Tongue (tissue), 2 donors: ENCODE measurements around the gene EIF5A. TPM values are rescaled to one million over a fixed set of nuclear protein-coding genes. Genes with fewer than 3 reads are reported as not detected.
A peak's percentile ranks its signal among the peaks of the same experiment; 100 is the strongest.
"Not testable (repeated sequence)": the region's sequence is repeated elsewhere in the genome, so short reads cannot be mapped to it uniquely, and the experiment has no call there.

ENCODE experiments used
- DNase-seq: peaks from one replicate; pipeline ENCODE4 v3.0.0-alpha.2; 2015
- total RNA-seq: library from RNA; depleted of rRNA; stranded (reverse); fragments of >200 nt; gene quantifications from one replicate; pipeline ENCODE4 v1.2.3, GENCODE V29; 2014

Gene EIF5A
- total RNA-seq, 1 donor from 2014 or later = 212 TPM

- no peak for DNase-seq
Observed at GRCh38 chr17:7330638-7331015, 23.2 kb downstream of the EIF5A start.

DNA sequence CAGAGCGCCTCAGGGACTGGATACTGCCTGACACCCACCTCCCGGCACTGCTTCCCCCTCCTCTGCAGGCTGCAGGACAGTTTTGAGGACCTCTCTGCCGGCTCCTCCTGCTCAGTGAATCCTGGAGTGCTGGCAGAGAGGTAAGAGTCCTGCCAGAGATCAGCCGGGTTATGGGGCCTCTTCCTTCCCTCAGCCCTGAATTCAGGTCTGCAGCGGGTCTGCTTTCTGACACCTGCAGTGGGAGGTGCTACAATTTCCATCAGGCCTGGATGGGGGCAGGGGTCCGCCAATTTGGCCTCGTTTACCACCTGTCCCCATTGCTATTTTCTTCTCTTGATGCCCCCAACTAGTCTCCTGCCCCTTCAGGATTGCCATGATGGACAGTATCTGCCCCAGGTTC is 24.7 kb downstream of the EIF5A start:
- no peak for DNase-seq

DNA sequence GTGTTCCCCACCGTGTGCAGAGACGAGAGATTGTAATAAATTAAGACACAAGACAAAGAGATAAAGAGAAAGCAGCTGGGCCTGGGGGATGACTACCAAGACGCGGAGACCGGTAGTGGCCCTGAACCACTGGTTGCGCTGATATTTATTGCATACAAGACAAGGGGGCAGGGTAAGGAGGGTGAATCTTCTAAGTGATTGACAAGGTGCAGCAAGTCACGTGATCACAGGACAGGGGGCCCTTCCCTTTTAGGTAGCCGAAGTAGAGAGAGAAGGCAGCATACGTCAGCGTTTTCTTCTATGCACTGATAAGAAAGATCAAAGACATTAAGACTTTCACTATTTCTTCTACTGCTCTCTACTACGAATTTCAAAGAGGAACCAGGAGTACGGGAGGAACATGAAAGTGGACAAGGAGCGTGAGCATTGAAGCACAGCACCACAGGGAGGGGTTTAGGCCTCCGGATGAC is 25.2 kb downstream of the EIF5A start:
- DNase-seq = not testable (repeated sequence)

DNA sequence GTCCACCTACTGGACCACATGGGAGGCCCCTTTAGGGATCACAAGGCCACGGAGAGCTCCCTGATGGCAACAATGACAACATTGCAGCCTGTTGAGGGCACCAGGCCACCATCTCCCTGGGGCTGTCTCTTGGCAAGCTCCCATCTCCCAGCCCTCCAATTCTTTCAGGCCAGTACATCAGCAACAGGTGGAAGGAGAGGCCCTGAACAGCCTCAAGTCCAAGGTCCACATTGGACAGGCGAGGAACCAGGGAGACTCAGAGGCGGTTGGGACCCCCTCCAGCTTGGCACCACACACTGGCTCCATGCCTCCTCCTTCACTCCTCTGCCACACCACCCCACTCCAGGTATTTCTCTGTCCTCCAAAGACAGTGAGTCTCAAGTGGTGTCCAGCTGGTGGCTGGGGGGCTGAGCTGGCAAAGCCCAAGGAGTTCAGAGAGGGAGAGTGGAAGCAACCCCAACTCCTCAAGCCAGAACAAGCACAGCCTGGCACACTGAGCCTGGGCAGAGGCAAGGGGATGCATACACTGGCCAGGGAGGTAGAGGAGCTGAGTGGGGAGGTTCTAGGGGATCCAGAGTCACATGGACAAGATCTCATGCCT is 27.6 kb downstream of the EIF5A start:
- DNase-seq = no peak

- not testable (repeated sequence) for DNase-seq
Observed at GRCh38 chr17:7335765-7336164, 28.3 kb downstream of the EIF5A start.

- no peak for DNase-seq
Observed at GRCh38 chr17:7336240-7337175, 29.1 kb downstream of the EIF5A start, which contains the start of gene ACAP1. Gene ACAP1, plus strand, starts transcription at chr17:7336529. Its CDS starts 206 bp downstream, at chr17:7336735.

GRCh38 chr17:7337600-7337999 is 30.2 kb downstream of the EIF5A start:
- DNase-seq = not testable (repeated sequence)

GRCh38 chr17:7340179-7340578 is 32.8 kb downstream of the EIF5A start:
- DNase-seq = no peak

DNA sequence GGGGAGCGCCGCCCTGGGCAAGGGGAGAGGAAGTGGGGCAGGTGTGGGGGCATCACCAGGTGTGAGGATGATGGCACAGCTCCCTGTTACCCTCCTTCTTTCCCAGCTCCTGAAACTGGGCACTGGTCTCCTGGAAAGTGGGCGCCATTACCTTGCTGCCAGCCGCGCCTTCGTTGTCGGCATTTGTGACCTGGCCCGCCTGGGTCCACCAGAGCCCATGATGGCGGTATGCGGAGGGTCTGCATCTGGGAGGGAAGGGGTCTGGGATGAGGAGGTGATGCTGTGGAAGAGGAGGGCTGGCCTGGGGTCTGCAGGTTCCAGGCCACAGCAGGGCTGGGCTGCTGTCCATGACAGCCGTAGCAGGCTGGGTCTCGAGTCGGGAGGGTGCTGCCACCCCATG is 34.4 kb downstream of the EIF5A start:
- no peak for DNase-seq

- no peak for DNase-seq
Observed at GRCh38 chr17:7343250-7343649, 35.8 kb downstream of the EIF5A start.

DNA sequence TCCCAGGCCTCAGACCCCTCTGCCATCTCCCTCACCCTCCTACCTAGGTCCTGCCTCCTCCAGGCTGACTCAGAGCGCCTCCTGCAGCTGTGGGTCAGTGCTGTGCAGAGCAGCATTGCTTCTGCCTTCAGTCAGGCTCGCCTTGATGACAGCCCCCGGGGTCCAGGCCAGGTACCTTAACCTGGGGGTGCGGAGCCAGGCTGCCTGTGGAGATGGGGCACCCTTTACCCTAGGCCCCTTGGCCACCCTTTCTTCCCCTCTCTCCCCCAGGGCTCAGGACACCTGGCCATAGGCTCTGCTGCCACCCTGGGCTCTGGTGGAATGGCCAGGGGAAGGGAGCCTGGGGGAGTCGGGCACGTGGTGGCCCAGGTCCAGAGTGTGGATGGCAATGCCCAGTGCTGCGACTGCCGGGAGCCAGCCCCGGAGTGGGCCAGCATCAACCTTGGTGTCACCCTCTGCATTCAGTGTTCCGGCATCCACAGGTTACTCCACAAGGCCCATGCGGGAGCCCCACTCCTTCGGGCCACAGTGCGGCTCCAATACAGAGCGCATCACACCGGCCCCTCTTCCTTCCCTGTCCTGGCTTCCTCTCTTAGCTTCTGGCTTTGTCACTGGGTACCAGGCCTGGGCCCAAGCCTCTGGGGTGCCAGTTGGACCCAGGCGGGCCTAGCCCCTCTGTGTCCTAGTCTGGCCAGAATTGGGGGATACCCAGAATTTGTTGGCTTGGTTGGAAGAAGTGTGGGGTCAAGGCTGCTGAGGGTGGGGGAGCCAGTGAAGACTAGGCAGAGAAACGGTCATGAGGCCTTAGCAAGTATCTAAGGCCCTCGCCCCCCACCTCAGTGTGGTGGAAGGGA is 39.6 kb downstream of the EIF5A start:
- no peak for DNase-seq

GRCh38 chr17:7347630-7348477 is 40.4 kb downstream of the EIF5A start:
- DNase-seq = no peak

GRCh38 chr17:7348478-7349242 is 41.2 kb downstream of the EIF5A start:
- DNase-seq = no peak

GRCh38 chr17:7351665-7352502 is 44.5 kb downstream of the EIF5A start, which contains the start of gene KCTD11:
Gene KCTD11, plus strand, starts transcription at chr17:7352162.
- peak; percentile 90 for DNase-seq

- no peak for DNase-seq
Observed at GRCh38 chr17:7352503-7352889, 45.1 kb downstream of the EIF5A start.

- no peak for DNase-seq
Observed at GRCh38 chr17:7352910-7353635, 45.6 kb downstream of the EIF5A start.

- peak; percentile 50 for DNase-seq
Observed at GRCh38 chr17:7354262-7354843, 46.9 kb downstream of the EIF5A start.

- DNase-seq = peak; percentile 86
Observed at GRCh38 chr17:7355053-7355452, 47.6 kb downstream of the EIF5A start, which contains the start of gene TMEM95. Gene TMEM95, plus strand, starts transcription at chr17:7355156. Its CDS starts 49 bp downstream, at chr17:7355205.
